ENCODE data around the gene PCDH18. TPM values are rescaled to one million over a fixed set of nuclear protein-coding genes. Genes with fewer than 3 reads are reported as not detected.

PCDH18 gene
- total and polyA plus RNA-seq, 2 of the 4 experiments (the other 2 are of a cell fraction): 41.3 to 119 TPM

- H3K14ac ChIP-seq (replicated peaks; ENCODE audit: low read depth, low read length): no peak overlapping the region
- H2AK5ac ChIP-seq (ENCODE audit: low read depth, low read length): no peak overlapping the region; the same call in 1 of the 2 replicates
- peak overlapping the region; percentile 36; the same call in 1 of the 2 replicates for H4K91ac ChIP-seq (ENCODE audit: insufficient read depth, low read depth, low read length)
- peaks cover 5% of the 10 kb centered on the region; the same call in 1 of the 2 replicates for H3K4me1 ChIP-seq (ENCODE audit: control insufficient read depth, insufficient read depth, low read length)
- no peak overlapping the region for H2BK20ac ChIP-seq (ENCODE audit: low read depth, low read length)
- no peak overlapping the region for H4K8ac ChIP-seq (ENCODE audit: low read depth in 2 of 2, low read length in 2 of 2)
- no peak overlapping the region; the same call in 1 of the 2 replicates for H2BK120ac ChIP-seq (ENCODE audit: low read depth, low read length)
- no peaks in the 10 kb centered on the region for H3K27me3 ChIP-seq (ENCODE audit: control insufficient read depth, insufficient read depth, low read length)
- ChIA-PET POLR2A (ENCODE audit: unreplicated experiment) (no interaction called here), CTCF (no interaction called here)
- ATAC-seq (ENCODE audit: low read depth) (no peak), DNase-seq (no peak)
- no peaks in the 10 kb centered on the region for H3K9me3 ChIP-seq (ENCODE audit: control insufficient read depth, insufficient read depth, low read length)
- no peak overlapping the region for H3K27ac ChIP-seq (ENCODE audit: insufficient read depth, low read length)
- no peak overlapping the region for H3K18ac ChIP-seq (ENCODE audit: low read depth, low read length)
- no peak overlapping the region for H3K56ac ChIP-seq (ENCODE audit: extremely low read depth, insufficient read depth, low read length)
- H4K20me1 ChIP-seq (ENCODE audit: insufficient read depth, low read length): no peaks in the 10 kb centered on the region
- H3K23ac ChIP-seq (ENCODE audit: low read depth, low read length): no peak overlapping the region
- WGBS, 2 experiments (ENCODE audit: extremely low coverage in 2 of 2, insufficient read length in 1 of 2): no CpG with 5 or more reads among the region's 3 CpGs
- no peak overlapping the region for H2AFZ ChIP-seq (replicated peaks; ENCODE audit: low read length, poor library complexity)
- H2BK15ac ChIP-seq (ENCODE audit: low read depth, low read length): 0 out of 3 replicates have a peak overlapping the region, but pooled peaks have one; percentile 73
- H4K5ac ChIP-seq (ENCODE audit: low read depth, low read length): no peak overlapping the region
- intact Hi-C loops (cut with micrococcal nuclease): loop anchor here (5.0 kb wide), 1 partner anchor 142 kb away; no protein-coding TSS in a partner anchor
- H2AK9ac ChIP-seq (replicated peaks; ENCODE audit: low read depth, low read length, poor library complexity): no peak overlapping the region
- H3K79me1 ChIP-seq (ENCODE audit: low read depth in 1 of 2, low read length in 2 of 2): no peaks in the 10 kb centered on the region
- dilution Hi-C loops (cut with HindIII; ENCODE audit: low sequenced_read_pairs, unreplicated experiment): no loop called here
- H3K4me2 ChIP-seq (ENCODE audit: low read depth, low read length): no peak overlapping the region
- H3K4me3 ChIP-seq (ENCODE audit: insufficient read depth, low read depth, low read length): no peak overlapping the region
- H3K9ac ChIP-seq (ENCODE audit: low read depth, low read length): no peak overlapping the region
- H2BK5ac ChIP-seq (ENCODE audit: low read depth, low read length, poor library complexity, severe bottlenecking): no peak overlapping the region
- H3K36me3 ChIP-seq (ENCODE audit: control insufficient read depth, insufficient read depth, low read length): no peaks in the 10 kb centered on the region
- in situ Hi-C loops (cut with MboI; ENCODE audit: low sequenced_read_pairs): loop anchor here (25.0 kb wide), 1 partner anchor 227 kb away; no protein-coding TSS in a partner anchor
- H3K4ac ChIP-seq (ENCODE audit: low read depth, low read length): peak overlapping the region; percentile 28; the same call in 1 of the 2 replicates
- no peaks in the 10 kb centered on the region for H3K9me1 ChIP-seq (ENCODE audit: insufficient read depth, low read length)
- BruUV-seq (replicated peaks): no TSS peak
- TF ChIP-seq RAD21 (IDR thresholded peaks at IDR 0.05; ENCODE audit: low read length): no peak
- TF ChIP-seq MAFK (IDR thresholded peaks at IDR 0.05; ENCODE audit: low read depth, low read length): no peak
- TF ChIP-seq CTCF (conservative IDR thresholded peaks at IDR 0.05; ENCODE audit: low read depth, low read length): no peak
- no peak for TF ChIP-seq POLR2A (IDR thresholded peaks at IDR 0.05; ENCODE audit: low read depth, low read length)
- TF ChIP-seq SMC3 (IDR thresholded peaks at IDR 0.05; ENCODE audit: low read depth, low read length): no peak
- no peak for TF ChIP-seq FOS (IDR thresholded peaks at IDR 0.05; ENCODE audit: low read depth, low read length)
- TF ChIP-seq BHLHE40 (IDR thresholded peaks at IDR 0.05; ENCODE audit: low read depth, low read length): no peak
- TF ChIP-seq CHD1 (IDR thresholded peaks at IDR 0.05; ENCODE audit: low read depth, low read length): no peak
- TF ChIP-seq USF2 (IDR thresholded peaks at IDR 0.05; ENCODE audit: low read depth, low read length): no peak
- no peak for TF ChIP-seq MXI1 (IDR thresholded peaks at IDR 0.05; ENCODE audit: borderline replicate concordance, low read depth, low read length)
- no peak for TF ChIP-seq ELK1 (IDR thresholded peaks at IDR 0.05; ENCODE audit: borderline replicate concordance, low read depth, low read length)
- no peak for TF ChIP-seq RFX5 (IDR thresholded peaks at IDR 0.05; ENCODE audit: low read depth, low read length)
- TF ChIP-seq CEBPB (IDR thresholded peaks at IDR 0.05; ENCODE audit: low read depth, low read length): no peak
- TF ChIP-seq RCOR1 (IDR thresholded peaks at IDR 0.05; ENCODE audit: insufficient replicate concordance, low read length): no peak
- TF ChIP-seq NFE2L2 (IDR thresholded peaks at IDR 0.05; ENCODE audit: low read depth, low read length): no peak
These were observed 17.7 kb downstream of the PCDH18 start for GRCh38 chr4:137514406-137515111.
